ENCODE data around the gene ACAP3. TPM values are rescaled to one million over a fixed set of nuclear protein-coding genes. Genes with fewer than 3 reads are reported as not detected.
"Not testable (repeated sequence)": the region's sequence is repeated elsewhere in the genome, so short reads cannot be mapped to it uniquely, and the experiment has no call there.

Gene ACAP3
- polyA plus RNA-seq, 1 donor, result 54.6 TPM

- DNase-seq, result no peak
Observed at GRCh38 chr1:1329304-1330210, 21.8 kb upstream of the ACAP3 start.

GRCh38 chr1:1328254-1328653, 20.5 kb upstream of the ACAP3 start:
- no peak for DNase-seq

GRCh38 chr1:1327291-1327690, 19.6 kb upstream of the ACAP3 start:
- DNase-seq, result no peak

- no peak for DNase-seq
Observed at GRCh38 chr1:1326075-1326605, 18.4 kb upstream of the ACAP3 start.

GRCh38 chr1:1325288-1326074, 17.8 kb upstream of the ACAP3 start:
- DNase-seq, result no peak

- peak; percentile 92 for DNase-seq
Observed at GRCh38 chr1:1324524-1325287, 17.0 kb upstream of the ACAP3 start, which contains the start of the genes CPTP and INTS11. Gene CPTP, plus strand, starts transcription at chr1:1324802. Its CDS starts 2,109 bp downstream, at chr1:1326911. Gene INTS11, minus strand, starts transcription at chr1:1324660. Its CDS starts 52 bp downstream, at chr1:1324608.

- DNase-seq, result no peak
Observed at GRCh38 chr1:1324084-1324523, 16.4 kb upstream of the ACAP3 start.

- no peak for DNase-seq
Observed at GRCh38 chr1:1322952-1323351, 15.2 kb upstream of the ACAP3 start.

GRCh38 chr1:1322418-1322817, 14.7 kb upstream of the ACAP3 start:
- no peak for DNase-seq

GRCh38 chr1:1321477-1321876, 13.7 kb upstream of the ACAP3 start:
- no peak for DNase-seq

GRCh38 chr1:1320666-1321448, 13.1 kb upstream of the ACAP3 start:
- no peak for DNase-seq

GRCh38 chr1:1319646-1319941, 11.9 kb upstream of the ACAP3 start:
- DNase-seq, result no peak

GRCh38 chr1:1318777-1319645, 11.3 kb upstream of the ACAP3 start:
- DNase-seq, result no peak

- peak; percentile 66 for DNase-seq
Observed at GRCh38 chr1:1318131-1318652, 10.5 kb upstream of the ACAP3 start.

GRCh38 chr1:1317420-1317819, 9.7 kb upstream of the ACAP3 start:
- no peak for DNase-seq

- not testable (repeated sequence) for DNase-seq
Observed at GRCh38 chr1:1316199-1316598, 8.5 kb upstream of the ACAP3 start.

GRCh38 chr1:1315435-1315954, 7.8 kb upstream of the ACAP3 start:
- DNase-seq, result no peak

GRCh38 chr1:1314678-1315335, 7.1 kb upstream of the ACAP3 start:
- no peak for DNase-seq

- no peak for DNase-seq
Observed at GRCh38 chr1:1314237-1314586, 6.5 kb upstream of the ACAP3 start.

Measured in hindlimb muscle (tissue), 1 donor.